T1000 (cell line): Measurements from ENCODE around the gene TSSK3.
A peak's percentile ranks its signal among the peaks of the same experiment; 100 is the strongest.

Source experiments
- DNase-seq: peaks from one replicate; lab custom pipeline; 2025; ENCODE audit warnings: mixed read lengths; lab: John Stamatoyannopoulos, UW

The TSSK3 gene

GRCh38 chr1:32400876-32401631 is 38.7 kb downstream of the TSSK3 start:
- peak; percentile 68 for DNase-seq

GRCh38 chr1:32404946-32405345 is 42.6 kb downstream of the TSSK3 start:
- no peak for DNase-seq

- DNase-seq, result no peak
These were observed 43.5 kb downstream of the TSSK3 start for GRCh38 chr1:32405672-32406467.

- no peak for DNase-seq
These were observed 44.3 kb downstream of the TSSK3 start for GRCh38 chr1:32406629-32407111.

- DNase-seq, result no peak
These were observed 48.9 kb downstream of the TSSK3 start for GRCh38 chr1:32411261-32411660.

- DNase-seq, result peak; percentile 60
These were observed 51.3 kb downstream of the TSSK3 start for GRCh38 chr1:32413507-32414185.
